Stomach (tissue), 9 donors: ENCODE data around the gene CAPN10. TPM values are rescaled to one million over a fixed set of nuclear protein-coding genes. Genes with fewer than 3 reads are reported as not detected.

Experiments used
- DNase-seq, 2 donors: peaks; one replicate each; pipeline versions ENCODE4 v3.0.0 to v3.0.0-alpha.2; 2013 to 2019
- H3K27ac ChIP-seq, 5 donors: fragments of 200-600 bp in 4 of 5; sonication (generic) in 4 of 5; one replicate each; pipeline ENCODE4 v1.5.1; 2013 to 2019; ENCODE audit warnings: mild to moderate bottlenecking in 1 of 5, moderate library complexity in 1 of 5
- H3K27me3 ChIP-seq, 3 donors: fragments of 200-600 bp; sonication (generic); one replicate each; pipeline ENCODE4 v1.5.1; 2017 to 2019; ENCODE audit warnings: mixed run types in 1 of 3
- H3K36me3 ChIP-seq, 4 donors: fragments of 200-600 bp; sonication (generic); 1 replicate in 3 of 4; 2 replicates in 1 of 4; pipeline ENCODE4 v1.5.1; 2016 to 2019
- H3K4me1 ChIP-seq, 4 donors: fragments of 200-600 bp; sonication (generic); one replicate each; pipeline ENCODE4 v1.5.1; 2016 to 2019
- H3K4me3 ChIP-seq, 4 donors: fragments of 200-600 bp; sonication (generic) in 3 of 4; one replicate each; pipeline ENCODE4 v1.5.1; 2016 to 2019; ENCODE audit warnings: mild to moderate bottlenecking in 1 of 4
- H3K9me3 ChIP-seq, 4 donors: fragments of 200-600 bp; sonication (generic); one replicate each; pipeline ENCODE4 v1.5.1; 2016 to 2019
- CTCF ChIP-seq, 7 experiments: fragments of 450-650 bp in 4 of 7; fragments of 200-600 bp in 3 of 7; sonication (generic) in 3 of 7; IDR thresholded peaks; one replicate each; pipeline ENCODE4 v1.5.1; 2016 to 2019; ENCODE audit warnings: antibody characterized with exemption in 7 of 7, control low read depth in 2 of 7, mild to moderate bottlenecking in 1 of 7
- EP300 ChIP-seq: sonication (generic); formaldehyde crosslinking; IDR thresholded peaks from one replicate; pipeline ENCODE4 v1.6.1; 2017; ENCODE audit warnings: antibody characterized with exemption
- POLR2A ChIP-seq, 4 donors: fragments of 450-650 bp; IDR thresholded peaks; one replicate each; pipeline ENCODE4 v1.6.1; 2016; ENCODE audit warnings: antibody characterized with exemption in 4 of 4, control low read depth in 2 of 4, mild to moderate bottlenecking in 1 of 4, moderate library complexity in 1 of 4
- POLR2AphosphoS5 ChIP-seq, 3 donors: sonication (generic); formaldehyde crosslinking; IDR thresholded peaks; one replicate each; pipeline ENCODE4 v1.6.1; 2016; ENCODE audit warnings: antibody characterized with exemption in 3 of 3
- WGBS, 5 donors: extraction: QIAGEN DNeasy Blood & Tissue Kit in 3 of 5; methylation state at CpG; one replicate each; pipeline versions ENCODE4 v1.1.5 to v1.1.7; 2013 to 2018; 5-methylcytosine and 5-hydroxymethylcytosine counted together
- intact Hi-C: fragments of 100-400 bp; cut with DNase I; formaldehyde crosslinking; loops from one replicate; pipeline ENCODE4 v1.15.1; 2023; ENCODE audit warnings: low total_unique reads
- polyA plus RNA-seq, 3 donors: library from polyadenylated mRNA; stranded (reverse); fragments of 200-250 nt; gene quantifications; one replicate each; pipeline ENCODE4 v1.2.3, GENCODE V29; 2013
- total RNA-seq, 5 donors: library from RNA; depleted of rRNA; stranded (reverse); fragments of >200 nt; gene quantifications; one replicate each; pipeline versions ENCODE4 v1.1.0 to v1.2.3, GENCODE V29; 2014 to 2016
- donor health status: healthy with polysubstance abuse.
- donor health status: Bipolar disorder and iron deficiency.
- donor health status: healthy.

CAPN10 gene
- total and polyA plus RNA-seq, 8 donors, result 17.7 to 197 (median 36.6) TPM

- no peaks in the 10 kb centered on the region for H3K27me3 ChIP-seq
- no peak for TF ChIP-seq EP300
- TF ChIP-seq POLR2AphosphoS5 (IDR thresholded peaks at IDR 0.05), result no peak
- no peak for TF ChIP-seq CTCF (IDR thresholded peaks at IDR 0.05)
- TF ChIP-seq POLR2A (IDR thresholded peaks at IDR 0.05), result no peak
- no peaks in the 10 kb centered on the region for H3K9me3 ChIP-seq
- WGBS, 5 donors, result 68 to 84% (median 81%) methylated on average over 6 to 11 of the region's 11 CpGs
- H3K36me3 ChIP-seq, result peaks cover 22 to 49% (median 37%) of the 10 kb centered on the region in 4 donors
- H3K4me1 ChIP-seq, result peaks cover 43 to 73% (median 71%) of the 10 kb centered on the region in 4 donors
- H3K27ac ChIP-seq, result peak overlapping the region in 1 of 5 donors; percentile 98
- DNase-seq, result peak in 1 of 2 donors; percentile 21
- intact Hi-C loops, result no loop called here
- peak overlapping the region in 2 of 4 donors; percentile 89 to 92 for H3K4me3 ChIP-seq
Observed at GRCh38 chr2:240570531-240571313, 15.8 kb upstream of the CAPN10 start.

- peak overlapping the region in 1 of 4 donors; percentile 92 for H3K4me3 ChIP-seq
- H3K4me1 ChIP-seq, result peaks cover 36 to 66% (median 65%) of the 10 kb centered on the region in 4 donors
- 84 to 90% (median 85%) methylated on average over 16 to 18 of the region's 18 CpGs for WGBS, 5 donors
- H3K9me3 ChIP-seq, result no peaks in the 10 kb centered on the region
- intact Hi-C loops, result no loop called here
- no peak for DNase-seq
- H3K27me3 ChIP-seq, result no peaks in the 10 kb centered on the region
- TF ChIP-seq CTCF (IDR thresholded peaks at IDR 0.05) (no peak), POLR2A (IDR thresholded peaks at IDR 0.05) (no peak), POLR2AphosphoS5 (IDR thresholded peaks at IDR 0.05) (no peak), EP300 (no peak)
- no peak overlapping the region for H3K27ac ChIP-seq
- H3K36me3 ChIP-seq, result peaks cover 29 to 57% (median 44%) of the 10 kb centered on the region in 4 donors
Observed at GRCh38 chr2:240571314-240571973, 15.1 kb upstream of the CAPN10 start.

- no peak overlapping the region for H3K4me3 ChIP-seq
- TF ChIP-seq POLR2AphosphoS5 (IDR thresholded peaks at IDR 0.05) (no peak), EP300 (no peak), POLR2A (IDR thresholded peaks at IDR 0.05) (no peak), CTCF (IDR thresholded peaks at IDR 0.05) (no peak)
- peaks cover 26 to 59% (median 55%) of the 10 kb centered on the region in 4 donors for H3K4me1 ChIP-seq
- no peak overlapping the region for H3K27ac ChIP-seq
- 85 to 92% (median 88%) methylated on average over 24 to 30 of the region's 30 CpGs for WGBS, 5 donors
- peaks cover 38 to 66% (median 53%) of the 10 kb centered on the region in 4 donors for H3K36me3 ChIP-seq
- no peaks in the 10 kb centered on the region for H3K27me3 ChIP-seq
- no peaks in the 10 kb centered on the region for H3K9me3 ChIP-seq
- DNase-seq, result no peak
- intact Hi-C loops, result no loop called here
Observed at GRCh38 chr2:240572141-240573031, 14.1 kb upstream of the CAPN10 start.

GRCh38 chr2:240573071-240573515, 13.4 kb upstream of the CAPN10 start:
- intact Hi-C loops, result no loop called here
- TF ChIP-seq EP300 (no peak), CTCF (IDR thresholded peaks at IDR 0.05) (no peak), POLR2A (IDR thresholded peaks at IDR 0.05) (no peak), POLR2AphosphoS5 (IDR thresholded peaks at IDR 0.05) (no peak)
- Histone ChIP-seq H3K4me3 (no peak overlapping the region), H3K36me3 (peaks cover 46 to 73% (median 60%) of the 10 kb centered on the region in 4 donors), H3K9me3 (no peaks in the 10 kb centered on the region), H3K27ac (no peak overlapping the region), H3K4me1 (peaks cover 21 to 59% (median 52%) of the 10 kb centered on the region in 4 donors), H3K27me3 (no peaks in the 10 kb centered on the region)
- 86 to 93% (median 87%) methylated on average over 15 to 20 of the region's 20 CpGs for WGBS, 5 donors
- no peak for DNase-seq
